Gastrocnemius medialis (tissue), 4 donors: ENCODE measurements around the gene BAZ2B. TPM values are rescaled to one million over a fixed set of nuclear protein-coding genes. Genes with fewer than 3 reads are reported as not detected.
"Not testable (repeated sequence)": the region's sequence is repeated elsewhere in the genome, so short reads cannot be mapped to it uniquely, and the experiment has no call there.

Source experiments
- ATAC-seq, 2 donors: fragments of 150-250 bp; one replicate each; pipeline ENCODE4 v1.9.1; 2016
- DNase-seq, 2 donors: peaks; one replicate each; pipeline ENCODE4 v3.0.0-alpha.2; 2019
- H3K27ac ChIP-seq, 4 donors: fragments of 200-600 bp; sonication (generic); 1 replicate in 1 of 4; 2 replicates in 3 of 4; pipeline ENCODE4 v1.5.1; 2016 to 2018; ENCODE audit warnings: mild to moderate bottlenecking in 2 of 4, moderate library complexity in 1 of 4
- H3K27me3 ChIP-seq, 3 donors: fragments of 200-600 bp; sonication (generic) in 2 of 3; 1 replicate in 1 of 3; 2 replicates in 2 of 3; pipeline versions ENCODE4 v1.5.1 to v1.6.0; 2016 to 2019; ENCODE audit warnings: mild to moderate bottlenecking in 1 of 3, moderate library complexity in 1 of 3
- H3K36me3 ChIP-seq, 2 donors: fragments of 200-600 bp; sonication (generic) in 1 of 2; one replicate each; pipeline ENCODE4 v1.5.1; 2017 to 2018
- H3K4me1 ChIP-seq, 2 donors: fragments of 200-600 bp; sonication (generic) in 1 of 2; one replicate each; pipeline ENCODE4 v1.5.1; 2016 to 2017; ENCODE audit warnings: mild to moderate bottlenecking in 2 of 2
- H3K4me3 ChIP-seq, 4 donors: fragments of 200-600 bp; sonication (generic) in 3 of 4; 1 replicate in 1 of 4; 2 replicates in 3 of 4; pipeline ENCODE4 v1.5.1; 2016 to 2019; ENCODE audit warnings: mild to moderate bottlenecking in 2 of 4
- H3K9me3 ChIP-seq, 3 donors: fragments of 200-600 bp; sonication (generic) in 2 of 3; 1 replicate in 1 of 3; 2 replicates in 2 of 3; pipeline ENCODE4 v1.5.1; 2016 to 2019
- POLR2A ChIP-seq, 2 donors: fragments of 450-650 bp; IDR thresholded peaks; one replicate each; pipeline ENCODE4 v1.6.1; 2017; ENCODE audit warnings: antibody characterized with exemption in 2 of 2, mild to moderate bottlenecking in 2 of 2, moderate library complexity in 2 of 2
- in situ Hi-C, 4 donors: fragments of 200-750 bp; cut with MboI; loops; one replicate each; pipeline versions ENCODE4 v1.15.0 to v1.8.0; 2017; ENCODE audit warnings: low sequenced_read_pairs in 4 of 4
- intact Hi-C: fragments of 100-400 bp; cut with DNase I; formaldehyde crosslinking; loops from one replicate; pipeline ENCODE4 v1.15.1; 2023; ENCODE audit warnings: low total_unique reads
- total RNA-seq, 4 donors: library from RNA; depleted of rRNA; stranded (reverse); fragments of >200 nt; gene quantifications; one replicate each; pipeline versions ENCODE4 v1.1.0 to v1.2.3, GENCODE V29; 2016
- TF ChIP-seq, protein P1 (sequence below), 5 experiments: fragments of 450-650 bp in 3 of 5; fragments of 200-600 bp in 2 of 5; sonication (generic) in 2 of 5; IDR thresholded peaks in 4 of 5; conservative IDR thresholded peaks in 1 of 5; 1 replicate in 4 of 5; 2 replicates in 1 of 5; pipeline ENCODE4 v1.5.1; 2016 to 2019; ENCODE audit warnings: antibody characterized with exemption in 5 of 5, mild to moderate bottlenecking in 3 of 5, moderate library complexity in 3 of 5

Gene BAZ2B
- total RNA-seq, 4 donors from 2014 or later = 27.6 to 57.2 (median 52.3) TPM

- Histone ChIP-seq H3K27me3 (no peaks in the 10 kb centered on the region), H3K4me1 (no peaks in the 10 kb centered on the region), H3K27ac (no peak overlapping the region), H3K36me3 (peaks cover 2 to 35% of the 10 kb centered on the region in 2 donors), H3K4me3 (no peak overlapping the region), H3K9me3 (no peaks in the 10 kb centered on the region)
- intact Hi-C loops = no loop called here
- TF ChIP-seq POLR2A (IDR thresholded peaks at IDR 0.05) = no peak
- TF ChIP-seq, protein P1, sequence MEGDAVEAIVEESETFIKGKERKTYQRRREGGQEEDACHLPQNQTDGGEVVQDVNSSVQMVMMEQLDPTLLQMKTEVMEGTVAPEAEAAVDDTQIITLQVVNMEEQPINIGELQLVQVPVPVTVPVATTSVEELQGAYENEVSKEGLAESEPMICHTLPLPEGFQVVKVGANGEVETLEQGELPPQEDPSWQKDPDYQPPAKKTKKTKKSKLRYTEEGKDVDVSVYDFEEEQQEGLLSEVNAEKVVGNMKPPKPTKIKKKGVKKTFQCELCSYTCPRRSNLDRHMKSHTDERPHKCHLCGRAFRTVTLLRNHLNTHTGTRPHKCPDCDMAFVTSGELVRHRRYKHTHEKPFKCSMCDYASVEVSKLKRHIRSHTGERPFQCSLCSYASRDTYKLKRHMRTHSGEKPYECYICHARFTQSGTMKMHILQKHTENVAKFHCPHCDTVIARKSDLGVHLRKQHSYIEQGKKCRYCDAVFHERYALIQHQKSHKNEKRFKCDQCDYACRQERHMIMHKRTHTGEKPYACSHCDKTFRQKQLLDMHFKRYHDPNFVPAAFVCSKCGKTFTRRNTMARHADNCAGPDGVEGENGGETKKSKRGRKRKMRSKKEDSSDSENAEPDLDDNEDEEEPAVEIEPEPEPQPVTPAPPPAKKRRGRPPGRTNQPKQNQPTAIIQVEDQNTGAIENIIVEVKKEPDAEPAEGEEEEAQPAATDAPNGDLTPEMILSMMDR (IDR thresholded peaks at IDR 0.05 in 4 of 5, conservative IDR thresholded peaks at IDR 0.05 in 1 of 5) = no peak
- in situ Hi-C loops = no loop called here
- ATAC-seq (no peak), DNase-seq (no peak)
These were observed 204.9 kb downstream of the BAZ2B start for GRCh38 chr2:159411460-159411859.

- H3K4me3 ChIP-seq = no peak overlapping the region
- TF ChIP-seq POLR2A (IDR thresholded peaks at IDR 0.05) = no peak
- TF ChIP-seq, protein P1 (IDR thresholded peaks at IDR 0.05 in 4 of 5, conservative IDR thresholded peaks at IDR 0.05 in 1 of 5) = no peak
- no peak overlapping the region for H3K27ac ChIP-seq
- H3K36me3 ChIP-seq = peaks cover 2 to 42% of the 10 kb centered on the region in 2 donors
- no peaks in the 10 kb centered on the region for H3K9me3 ChIP-seq
- ATAC-seq = no peak
- intact Hi-C loops = no loop called here
- no peak for DNase-seq
- no peaks in the 10 kb centered on the region for H3K4me1 ChIP-seq
- H3K27me3 ChIP-seq = no peaks in the 10 kb centered on the region
- in situ Hi-C loops = no loop called here
These were observed 206.1 kb downstream of the BAZ2B start for GRCh38 chr2:159410276-159410675.

DNA sequence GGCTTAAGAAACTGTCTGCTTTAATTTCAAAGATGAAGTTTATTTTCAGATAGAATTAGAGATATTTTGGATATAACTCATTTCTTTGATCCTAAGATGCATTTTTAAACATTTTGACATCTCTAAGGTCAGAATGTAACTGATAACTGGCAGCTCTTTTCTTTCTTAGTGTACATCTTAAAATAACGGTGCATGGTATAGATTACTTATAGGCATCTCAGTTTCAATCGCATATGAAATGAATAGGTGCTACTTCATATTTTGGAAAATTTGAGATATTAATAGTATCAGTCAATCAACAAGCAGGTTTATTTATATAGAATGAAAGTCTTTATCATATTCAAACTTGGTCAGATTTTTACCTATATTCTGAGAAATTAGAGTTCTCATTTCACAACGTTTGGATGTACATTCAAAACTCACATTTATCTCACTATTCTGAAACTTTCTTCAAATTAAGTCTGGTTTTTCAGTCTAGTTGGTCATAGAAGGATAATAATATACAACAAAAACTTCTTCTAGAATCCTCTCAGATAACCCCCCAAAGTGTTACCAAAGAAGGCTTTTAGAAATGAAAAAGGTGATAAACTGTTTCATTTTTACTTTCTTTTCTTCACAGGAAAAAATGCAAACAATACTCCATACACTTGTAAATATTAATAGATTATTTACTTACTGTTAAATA is 207.1 kb downstream of the BAZ2B start:
- Histone ChIP-seq H3K27ac (no peak overlapping the region), H3K4me1 (no peaks in the 10 kb centered on the region), H3K27me3 (no peaks in the 10 kb centered on the region), H3K4me3 (no peak overlapping the region), H3K36me3 (peaks cover 2 to 52% of the 10 kb centered on the region in 2 donors), H3K9me3 (no peaks in the 10 kb centered on the region)
- in situ Hi-C loops = no loop called here
- TF ChIP-seq, protein P1 (IDR thresholded peaks at IDR 0.05 in 4 of 5, conservative IDR thresholded peaks at IDR 0.05 in 1 of 5) = no peak
- no peak for TF ChIP-seq POLR2A (IDR thresholded peaks at IDR 0.05)
- DNase-seq (no peak), ATAC-seq (no peak)
- intact Hi-C loops = no loop called here

GRCh38 chr2:159402790-159403189 is 213.6 kb downstream of the BAZ2B start:
- H3K9me3 ChIP-seq = no peaks in the 10 kb centered on the region
- H3K36me3 ChIP-seq = peaks cover 0 to 19% of the 10 kb centered on the region in 2 donors
- TF ChIP-seq POLR2A (IDR thresholded peaks at IDR 0.05) = no peak
- TF ChIP-seq, protein P1 (IDR thresholded peaks at IDR 0.05 in 4 of 5, conservative IDR thresholded peaks at IDR 0.05 in 1 of 5) = no peak
- in situ Hi-C loops = no loop called here
- H3K4me1 ChIP-seq = no peaks in the 10 kb centered on the region
- no peak overlapping the region for H3K4me3 ChIP-seq
- H3K27ac ChIP-seq = no peak overlapping the region
- ATAC-seq (no peak), DNase-seq (no peak)
- no peaks in the 10 kb centered on the region for H3K27me3 ChIP-seq
- intact Hi-C loops = no loop called here

- H3K27me3 ChIP-seq, intact Hi-C loops, H3K4me1 ChIP-seq, H3K4me3 ChIP-seq, ATAC-seq, H3K27ac ChIP-seq, H3K9me3 ChIP-seq, DNase-seq, in situ Hi-C loops: not testable (repeated sequence)
- H3K36me3 ChIP-seq = peaks cover 0 to 19% of the 10 kb centered on the region in 2 donors
These were observed 214.2 kb downstream of the BAZ2B start for GRCh38 chr2:159402160-159402559.
